ENCODE data around the gene NRG2.

The NRG2 gene

DNA sequence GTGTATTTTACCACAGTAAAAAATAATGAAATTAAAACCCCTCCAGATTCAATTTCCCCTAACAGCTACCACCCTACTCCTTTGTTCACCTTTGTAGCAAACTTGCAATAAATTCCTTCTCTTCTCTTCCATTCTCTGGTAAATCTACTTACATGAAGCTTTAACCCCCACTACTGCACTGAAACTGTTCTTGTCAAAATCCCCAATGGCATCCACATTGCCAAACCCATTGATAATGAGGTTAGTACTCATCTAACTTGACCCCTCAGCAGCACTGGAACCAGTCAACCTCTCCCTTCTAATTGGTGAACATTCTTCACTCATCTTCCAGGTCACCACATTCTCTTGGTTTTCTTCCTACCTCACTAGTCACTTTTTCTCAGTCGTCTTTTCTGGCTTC lies 29.6 kb downstream of the NRG2 start:
- TF ChIP-seq, protein P1, sequence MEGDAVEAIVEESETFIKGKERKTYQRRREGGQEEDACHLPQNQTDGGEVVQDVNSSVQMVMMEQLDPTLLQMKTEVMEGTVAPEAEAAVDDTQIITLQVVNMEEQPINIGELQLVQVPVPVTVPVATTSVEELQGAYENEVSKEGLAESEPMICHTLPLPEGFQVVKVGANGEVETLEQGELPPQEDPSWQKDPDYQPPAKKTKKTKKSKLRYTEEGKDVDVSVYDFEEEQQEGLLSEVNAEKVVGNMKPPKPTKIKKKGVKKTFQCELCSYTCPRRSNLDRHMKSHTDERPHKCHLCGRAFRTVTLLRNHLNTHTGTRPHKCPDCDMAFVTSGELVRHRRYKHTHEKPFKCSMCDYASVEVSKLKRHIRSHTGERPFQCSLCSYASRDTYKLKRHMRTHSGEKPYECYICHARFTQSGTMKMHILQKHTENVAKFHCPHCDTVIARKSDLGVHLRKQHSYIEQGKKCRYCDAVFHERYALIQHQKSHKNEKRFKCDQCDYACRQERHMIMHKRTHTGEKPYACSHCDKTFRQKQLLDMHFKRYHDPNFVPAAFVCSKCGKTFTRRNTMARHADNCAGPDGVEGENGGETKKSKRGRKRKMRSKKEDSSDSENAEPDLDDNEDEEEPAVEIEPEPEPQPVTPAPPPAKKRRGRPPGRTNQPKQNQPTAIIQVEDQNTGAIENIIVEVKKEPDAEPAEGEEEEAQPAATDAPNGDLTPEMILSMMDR (IDR thresholded peaks at IDR 0.05), result no peak
- no peaks in the 10 kb centered on the region for H3K9me3 ChIP-seq
- DNase-seq, result no peak
- H3K27me3 ChIP-seq, result no peaks in the 10 kb centered on the region
- H3K27ac ChIP-seq, result no peak overlapping the region
- no peaks in the 10 kb centered on the region for H3K36me3 ChIP-seq
- H3K4me1 ChIP-seq, result peaks cover 0 to 5% (median 0%) of the 10 kb centered on the region in 4 donors
- intact Hi-C loops (cut with DNase I; ENCODE audit: low total_unique reads), result no loop called here
- no peak overlapping the region for H3K4me3 ChIP-seq

DNA sequence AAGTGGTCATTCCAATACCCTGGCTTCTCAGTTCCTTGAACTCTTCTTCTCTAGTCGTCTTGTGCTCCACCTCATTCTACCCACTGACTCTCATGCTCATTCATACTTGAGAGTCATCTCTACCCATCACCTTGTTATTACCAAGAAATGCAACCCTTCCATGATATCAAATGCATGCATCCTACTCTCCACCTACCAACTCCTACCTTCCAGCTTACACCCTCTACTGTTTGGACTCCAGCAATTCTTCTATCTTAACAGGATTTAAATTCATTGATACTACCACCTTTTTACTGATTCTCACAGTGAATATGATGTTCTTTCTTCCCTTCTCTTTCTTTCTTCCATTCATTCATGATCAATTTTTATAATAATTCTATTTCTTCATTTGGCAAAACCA lies 30.7 kb downstream of the NRG2 start:
- no peak for DNase-seq
- H3K36me3 ChIP-seq, result no peaks in the 10 kb centered on the region
- no peak overlapping the region for H3K27ac ChIP-seq
- no peaks in the 10 kb centered on the region for H3K27me3 ChIP-seq
- TF ChIP-seq, protein P1 (IDR thresholded peaks at IDR 0.05), result no peak
- no peaks in the 10 kb centered on the region for H3K9me3 ChIP-seq
- peaks cover 0 to 3% (median 0%) of the 10 kb centered on the region in 4 donors for H3K4me1 ChIP-seq
- intact Hi-C loops (cut with DNase I; ENCODE audit: low total_unique reads), result no loop called here
- H3K4me3 ChIP-seq, result no peak overlapping the region

DNA sequence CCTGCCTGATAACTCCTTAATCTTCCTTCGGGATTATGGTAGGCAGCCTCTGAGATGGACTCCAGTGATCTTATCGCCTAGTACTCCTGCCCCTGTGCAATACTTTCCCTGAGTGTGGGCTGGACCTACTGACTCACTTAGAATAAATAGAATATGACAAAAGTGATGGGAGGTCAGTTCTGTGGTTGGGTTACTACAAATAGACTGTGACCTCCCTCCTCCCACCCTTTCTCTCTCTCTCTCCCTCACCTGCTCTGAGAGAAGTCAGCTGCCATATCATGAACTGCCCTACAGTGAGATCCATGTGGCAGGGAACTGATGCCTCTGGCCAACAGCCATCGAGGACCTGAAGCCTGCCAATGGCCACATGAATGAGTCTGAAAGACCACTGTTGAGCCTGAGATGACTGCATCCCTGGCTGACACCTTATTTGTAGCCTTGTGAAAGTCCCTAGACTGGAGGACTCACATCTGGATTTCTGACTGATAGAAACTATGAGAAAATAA lies 31.7 kb downstream of the NRG2 start:
- intact Hi-C loops (cut with DNase I; ENCODE audit: low total_unique reads), result no loop called here
- H3K27ac ChIP-seq, result no peak overlapping the region
- no peak for DNase-seq

DNA sequence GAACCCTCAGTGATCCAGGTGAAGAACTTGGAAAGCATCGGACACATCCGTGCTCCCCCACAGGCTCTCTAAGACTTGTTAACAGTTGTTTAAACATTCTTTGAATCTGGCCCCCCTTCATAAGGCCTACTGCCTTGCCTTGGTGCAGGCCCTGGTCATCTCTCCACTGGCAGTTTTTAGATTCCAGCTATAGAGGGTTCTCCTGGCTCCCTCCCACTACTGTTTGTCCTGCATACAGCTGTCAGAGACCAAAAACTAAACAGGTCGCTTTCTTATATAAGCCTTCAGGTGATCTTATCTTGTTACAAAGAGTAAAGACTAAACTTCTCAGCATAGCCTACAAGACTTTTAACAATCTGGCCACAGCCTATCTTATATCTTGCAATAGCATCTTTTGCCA lies 32.3 kb downstream of the NRG2 start:
- intact Hi-C loops (cut with DNase I; ENCODE audit: low total_unique reads), result no loop called here
- Histone ChIP-seq H3K9me3 (no peaks in the 10 kb centered on the region), H3K27ac (no peak overlapping the region), H3K4me1 (peaks cover 0 to 3% (median 0%) of the 10 kb centered on the region in 4 donors), H3K36me3 (no peaks in the 10 kb centered on the region), H3K27me3 (no peaks in the 10 kb centered on the region), H3K4me3 (no peak overlapping the region)
- TF ChIP-seq, protein P1 (IDR thresholded peaks at IDR 0.05), result no peak
- no peak for DNase-seq

More for the DNA sequence above, 31.7 kb downstream of the NRG2 start:
- Histone ChIP-seq H3K36me3 (no peaks in the 10 kb centered on the region), H3K9me3 (no peaks in the 10 kb centered on the region), H3K27me3 (no peaks in the 10 kb centered on the region), H3K4me3 (no peak overlapping the region), H3K4me1 (peaks cover 0 to 3% (median 0%) of the 10 kb centered on the region in 4 donors)
- TF ChIP-seq, protein P1 (IDR thresholded peaks at IDR 0.05), result no peak

DNA sequence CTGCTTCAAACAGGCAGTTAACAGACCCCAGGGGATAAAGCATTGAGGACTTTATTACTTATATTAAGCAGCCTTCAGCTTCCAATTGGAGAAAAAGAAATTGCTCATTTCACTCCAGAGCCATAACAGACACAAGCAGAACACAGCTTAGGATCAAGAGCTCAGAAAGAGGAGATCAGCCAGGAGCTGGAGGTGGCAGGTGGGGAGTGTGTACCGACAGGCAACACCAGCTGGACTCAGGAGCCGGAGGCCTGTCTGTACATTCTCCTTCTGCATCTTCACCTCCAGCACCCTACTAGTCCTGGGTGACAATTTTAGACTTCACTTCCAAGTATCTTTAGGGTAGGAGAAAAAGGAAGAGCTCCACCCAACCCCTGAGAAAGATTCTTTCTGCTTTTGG lies 35.8 kb downstream of the NRG2 start:
- DNase-seq, result no peak
- intact Hi-C loops (cut with DNase I; ENCODE audit: low total_unique reads), result no loop called here
- TF ChIP-seq, protein P1 (IDR thresholded peaks at IDR 0.05), result no peak
- Histone ChIP-seq H3K9me3 (no peaks in the 10 kb centered on the region), H3K27ac (no peak overlapping the region), H3K27me3 (no peaks in the 10 kb centered on the region), H3K4me1 (peaks cover 0 to 3% (median 0%) of the 10 kb centered on the region in 4 donors), H3K4me3 (no peak overlapping the region), H3K36me3 (no peaks in the 10 kb centered on the region)

DNA sequence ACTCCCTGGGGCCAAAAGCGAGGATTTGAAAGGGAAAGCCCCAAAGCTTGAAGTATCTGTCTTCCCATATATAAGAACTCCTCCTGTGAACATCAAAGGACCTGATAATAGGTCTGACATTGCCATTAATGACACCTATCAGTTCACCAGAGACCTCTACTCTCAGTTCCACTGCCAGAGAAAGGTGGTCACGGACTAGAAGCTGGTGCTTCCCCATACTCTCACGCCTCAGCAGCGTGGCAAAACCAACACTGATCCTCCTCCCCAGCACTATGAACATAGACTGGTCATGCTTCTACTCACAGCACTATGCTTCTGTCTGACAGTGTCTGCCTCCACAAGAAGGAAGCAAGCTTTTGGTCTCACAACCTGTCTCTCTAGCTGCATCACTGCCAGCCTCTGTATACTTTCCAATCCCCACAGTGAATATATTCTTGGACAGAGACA lies 37.9 kb downstream of the NRG2 start:
- Histone ChIP-seq H3K36me3 (no peaks in the 10 kb centered on the region), H3K4me1 (no peaks in the 10 kb centered on the region), H3K9me3 (no peaks in the 10 kb centered on the region), H3K27ac (no peak overlapping the region), H3K4me3 (no peak overlapping the region), H3K27me3 (no peaks in the 10 kb centered on the region)
- intact Hi-C loops (cut with DNase I; ENCODE audit: low total_unique reads), result no loop called here
- DNase-seq, result no peak
- TF ChIP-seq, protein P1 (IDR thresholded peaks at IDR 0.05), result no peak

All from tibial artery (tissue), 4 donors.